GM21360 (cell line): Measurements from ENCODE around the gene BAG2.
A peak's percentile ranks its signal among the peaks of the same experiment; 100 is the strongest.

Source experiments
- ATAC-seq: cut with Tn5 transposase; IDR thresholded peaks from one replicate; pipeline ENCODE4 v1.9.1; 2021; ENCODE audit warnings: mild to moderate bottlenecking, moderate library complexity; ENCODE audit not compliant: unreplicated experiment

Gene BAG2

DNA sequence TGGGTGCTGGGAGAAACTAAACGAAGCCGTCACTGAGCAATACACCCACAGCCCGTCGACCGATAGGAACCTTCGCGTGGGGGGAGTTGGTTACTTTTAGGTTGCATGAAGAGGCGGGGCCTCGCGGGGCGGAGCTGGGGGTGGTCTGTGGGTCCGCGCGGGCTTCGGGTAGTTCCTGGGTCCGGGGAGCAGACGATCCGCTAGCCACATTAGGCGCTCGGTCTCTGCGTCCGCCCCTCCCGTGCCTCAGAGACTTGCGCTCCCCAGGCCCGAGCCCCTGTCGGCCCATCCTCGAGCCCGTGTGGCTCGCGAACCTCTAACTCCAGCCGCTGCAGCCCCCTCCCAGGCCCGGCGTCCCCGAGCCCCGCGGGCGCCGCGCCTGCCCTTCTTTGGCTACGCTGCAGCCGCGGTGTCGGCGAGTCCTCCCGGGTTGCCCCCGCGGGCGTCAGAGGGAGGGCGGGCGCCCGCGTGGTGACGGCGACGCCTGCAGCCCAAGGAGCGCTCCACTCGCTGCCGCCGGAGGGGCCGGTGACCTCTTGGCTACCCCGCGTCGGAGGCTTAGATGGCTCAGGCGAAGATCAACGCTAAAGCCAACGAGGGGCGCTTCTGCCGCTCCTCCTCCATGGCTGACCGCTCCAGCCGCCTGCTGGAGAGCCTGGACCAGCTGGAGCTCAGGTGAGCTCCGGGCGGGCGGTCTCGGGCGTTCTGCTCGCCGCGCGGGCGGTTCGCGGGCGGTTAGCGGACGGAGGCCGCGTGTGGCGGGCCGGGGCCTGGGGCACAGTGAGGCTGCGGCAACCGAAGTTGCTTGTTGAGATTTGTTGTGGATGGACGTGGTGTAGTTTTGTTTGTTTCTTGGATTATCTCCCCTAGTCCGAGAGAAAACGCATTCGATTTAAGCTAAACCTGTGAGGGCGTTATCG lies at the start of gene BAG2:
TSS of gene BAG2 (plus strand) at position 191 of the 920 bp plus-strand sequence. CDS start at position 563, 372 bp downstream.
- peak; percentile 87 for ATAC-seq

DNA sequence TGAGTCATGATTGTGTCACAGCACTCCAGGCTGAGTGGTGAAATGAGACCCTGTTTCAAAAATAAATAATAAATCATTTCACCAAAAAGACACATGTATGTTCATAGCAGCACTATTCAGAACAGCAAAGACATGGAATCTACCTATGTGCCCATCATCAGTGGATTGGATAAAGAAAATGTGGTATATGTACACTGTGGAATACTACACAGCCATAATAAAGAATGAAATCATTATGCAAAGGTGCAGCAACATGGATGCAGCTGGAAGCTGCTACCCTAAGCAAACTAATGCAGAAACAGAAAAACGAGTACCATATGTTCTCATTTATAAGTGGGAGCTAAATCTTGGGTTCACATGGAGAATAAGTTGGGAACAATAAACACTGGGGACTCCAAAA lies 49.0 kb upstream of the BAG2 start:
- no peak for ATAC-seq

DNA sequence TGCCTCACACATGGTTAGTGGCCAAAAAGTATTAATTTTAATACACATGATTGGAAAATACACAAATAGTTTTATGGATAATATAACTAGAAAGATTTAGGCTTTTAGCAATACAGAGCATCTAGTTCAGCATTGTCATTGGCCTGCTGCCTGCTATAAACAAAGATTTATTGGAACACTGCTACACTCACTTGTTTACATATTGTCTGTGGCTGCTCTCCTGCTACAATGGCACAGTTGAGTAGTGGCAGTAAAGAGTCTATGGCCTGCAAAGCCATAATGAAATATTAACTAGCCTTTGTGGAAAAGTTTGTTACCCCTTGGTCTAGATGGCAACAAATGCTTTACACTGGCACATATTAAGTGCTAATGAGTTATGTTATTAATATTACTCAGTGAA lies 44.4 kb upstream of the BAG2 start:
- ATAC-seq = no peak

DNA sequence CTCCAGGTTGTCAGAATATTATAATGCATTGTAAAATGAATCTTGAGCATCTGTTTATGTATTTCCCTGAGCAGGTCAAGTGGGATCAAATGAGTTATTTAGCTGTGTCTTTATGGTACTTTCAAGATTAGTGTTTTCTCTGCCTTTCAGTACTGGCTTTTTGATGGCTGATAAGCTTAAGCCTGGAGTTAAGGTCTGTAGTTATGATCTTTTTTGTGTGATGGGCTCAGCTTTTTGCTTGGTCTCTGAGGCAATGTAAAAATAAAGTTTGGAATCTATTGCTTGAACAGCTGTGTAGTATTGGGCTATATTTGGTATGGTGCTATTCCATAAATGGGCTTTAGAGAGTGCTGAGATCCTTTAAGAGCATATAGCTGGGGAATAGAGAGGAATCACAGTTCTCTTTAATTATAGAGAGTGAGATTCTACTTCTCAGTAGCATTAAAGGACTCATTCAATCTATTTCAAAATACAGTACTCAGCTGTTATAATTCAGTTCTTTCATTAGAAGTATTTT lies 41.4 kb upstream of the BAG2 start:
- ATAC-seq = no peak

DNA sequence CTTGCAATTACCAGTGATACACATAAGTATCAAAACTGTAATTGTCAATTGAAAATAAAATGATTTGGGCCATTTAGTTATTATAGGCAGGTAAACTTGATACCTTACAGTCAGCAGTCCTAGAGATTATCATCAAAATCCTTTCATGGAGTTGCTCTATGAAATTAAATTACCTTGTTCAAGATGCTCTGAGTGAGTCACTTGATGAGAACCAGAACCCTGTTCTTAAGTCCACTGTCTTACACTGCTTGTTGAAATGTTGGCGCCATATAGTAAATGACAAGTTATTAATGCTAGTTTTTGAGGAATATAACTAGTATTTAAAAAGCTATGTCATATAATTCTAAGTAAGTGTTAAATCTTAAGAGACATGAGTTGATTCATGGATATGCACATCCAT lies 37.2 kb upstream of the BAG2 start:
- ATAC-seq = no peak

DNA sequence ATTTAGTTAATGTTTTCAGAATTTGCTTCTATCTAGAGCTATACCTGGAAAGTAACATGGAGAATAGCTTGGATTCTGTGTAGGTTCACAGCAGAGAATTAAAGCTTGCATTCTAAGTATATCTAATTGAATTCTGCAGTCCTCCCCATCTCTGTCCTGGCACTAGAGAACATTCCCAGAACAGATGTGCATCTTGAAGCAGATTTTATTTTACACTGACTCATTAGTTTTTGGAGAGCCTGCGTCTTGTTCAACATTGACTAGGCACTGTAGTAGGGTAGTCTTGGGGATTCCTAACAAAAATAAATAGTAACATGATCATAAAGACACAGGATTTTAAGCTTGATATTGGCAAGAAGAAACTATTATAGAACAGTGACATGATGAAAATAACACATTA lies 36.2 kb upstream of the BAG2 start:
- ATAC-seq = no peak

DNA sequence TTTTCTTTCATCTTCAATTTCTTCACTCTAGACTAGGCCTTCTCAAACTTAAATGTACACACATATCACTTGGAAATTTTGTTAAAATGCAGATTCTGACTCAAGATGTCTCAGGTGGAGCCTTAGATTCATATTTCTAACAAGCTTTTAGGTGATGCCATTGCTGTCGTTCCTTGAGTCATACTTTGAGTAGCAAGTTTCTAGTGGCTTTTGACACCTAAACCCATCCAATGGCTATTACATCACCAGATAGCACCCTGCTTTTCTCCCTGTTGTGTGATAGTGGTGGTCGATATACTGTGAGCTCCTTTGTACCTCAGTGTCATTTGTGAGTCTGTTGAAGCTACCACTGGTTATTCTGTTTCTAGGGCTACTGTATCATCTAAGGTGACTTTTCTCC lies 34.8 kb upstream of the BAG2 start:
- ATAC-seq = no peak

DNA sequence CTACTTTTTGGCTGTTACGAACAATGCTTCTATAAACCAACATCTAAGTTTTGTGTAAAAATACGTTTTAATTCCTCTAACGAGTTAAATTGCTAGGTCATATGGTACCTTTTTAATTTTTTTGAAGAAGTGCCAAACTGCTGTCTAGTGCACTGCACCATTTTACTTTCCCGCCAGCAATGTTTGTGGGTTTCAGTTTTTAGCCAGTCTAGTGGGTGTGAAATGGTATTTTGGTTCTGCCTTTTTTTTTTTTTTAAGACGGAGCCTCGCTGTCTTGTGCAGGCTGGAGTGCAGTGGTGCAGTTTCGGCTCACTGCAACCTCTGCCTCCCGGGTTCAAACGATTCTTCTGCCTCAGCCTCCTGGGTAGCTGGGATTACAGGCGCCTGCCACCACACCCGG lies 34.1 kb upstream of the BAG2 start:
- ATAC-seq = no peak

DNA sequence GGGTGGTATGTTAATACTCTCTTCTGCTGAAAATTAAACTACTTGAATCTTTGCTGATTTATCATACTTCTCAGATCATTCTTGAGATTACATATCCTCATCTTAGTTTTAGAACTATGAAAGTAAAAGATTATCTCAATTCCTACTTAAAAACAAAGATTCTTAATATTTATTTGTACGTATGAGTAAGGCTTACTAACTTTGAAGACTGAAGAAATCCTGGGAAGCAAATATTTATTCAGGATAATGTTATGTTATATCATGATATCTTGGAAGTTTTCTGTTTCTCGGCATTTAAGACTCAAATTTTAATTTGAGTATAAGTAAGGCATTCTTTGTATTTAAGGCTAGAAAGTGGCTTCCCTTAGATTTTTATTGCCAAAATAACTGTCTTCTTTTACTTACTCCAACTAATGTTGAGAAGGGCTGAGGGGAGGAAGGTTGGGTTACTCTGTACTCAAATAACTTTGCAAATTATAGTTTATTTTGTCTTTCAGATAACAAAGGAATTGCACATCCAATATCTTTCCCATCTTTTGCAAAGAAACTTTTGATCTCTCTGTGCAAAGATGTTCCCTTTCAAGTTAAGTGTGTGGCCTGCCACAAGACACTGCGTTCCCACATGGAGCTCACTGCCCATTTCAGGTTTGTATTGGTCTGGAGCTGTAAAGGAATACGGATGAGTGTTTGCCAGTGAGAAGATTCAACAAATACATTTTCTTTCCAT lies 30.5 kb upstream of the BAG2 start:
- no peak for ATAC-seq

DNA sequence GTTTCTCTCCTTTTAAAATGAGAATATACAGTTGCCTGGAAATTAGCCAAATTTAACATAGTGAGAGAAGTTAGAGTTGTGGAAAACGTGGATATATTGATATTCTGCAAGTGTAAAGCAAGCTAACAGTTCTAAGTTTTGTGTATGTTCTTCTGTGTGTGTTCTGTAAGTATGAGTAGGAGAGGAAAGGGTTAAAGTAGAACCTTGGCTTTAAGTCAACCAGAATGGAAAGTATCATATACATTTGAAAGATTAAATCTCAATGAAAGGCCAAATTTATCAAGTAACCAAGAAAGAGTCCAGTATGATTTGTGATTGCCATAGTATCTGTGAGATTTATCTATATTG lies 30.0 kb upstream of the BAG2 start:
- ATAC-seq = no peak

DNA sequence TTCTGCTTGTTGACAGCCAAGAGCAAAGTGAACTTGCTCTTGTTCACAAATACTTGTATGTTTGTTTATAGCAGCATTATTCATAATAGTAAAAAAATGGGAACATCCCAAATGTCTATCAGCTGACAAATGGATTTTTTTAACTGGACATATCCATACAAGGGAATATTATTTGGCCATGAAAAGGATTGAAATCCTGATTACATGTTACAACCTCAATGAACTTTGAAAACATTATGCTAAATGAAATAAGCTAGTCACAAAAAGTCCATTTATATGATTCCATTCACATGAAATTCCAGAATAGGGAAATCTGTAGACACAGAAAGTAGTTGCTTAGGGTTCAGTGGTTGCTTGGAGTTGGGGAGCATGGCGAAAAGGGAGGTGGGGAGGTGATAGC lies 28.4 kb upstream of the BAG2 start:
- no peak for ATAC-seq

DNA sequence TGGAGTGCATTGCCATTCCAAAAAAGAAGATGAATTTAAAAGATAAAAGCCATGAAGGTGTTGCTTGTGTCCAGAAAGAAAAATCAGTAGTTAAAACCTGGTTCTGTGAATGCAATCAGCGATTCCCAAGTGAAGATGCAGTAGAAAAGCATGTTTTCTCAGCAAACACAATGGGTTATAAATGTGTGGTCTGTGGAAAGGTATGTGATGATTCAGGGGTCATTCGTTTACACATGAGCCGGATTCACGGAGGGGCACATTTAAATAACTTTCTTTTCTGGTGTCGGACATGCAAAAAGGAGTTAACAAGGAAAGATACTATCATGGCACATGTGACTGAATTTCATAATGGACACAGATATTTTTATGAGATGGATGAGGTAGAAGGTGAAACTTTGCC lies 24.7 kb upstream of the BAG2 start:
- no peak for ATAC-seq

DNA sequence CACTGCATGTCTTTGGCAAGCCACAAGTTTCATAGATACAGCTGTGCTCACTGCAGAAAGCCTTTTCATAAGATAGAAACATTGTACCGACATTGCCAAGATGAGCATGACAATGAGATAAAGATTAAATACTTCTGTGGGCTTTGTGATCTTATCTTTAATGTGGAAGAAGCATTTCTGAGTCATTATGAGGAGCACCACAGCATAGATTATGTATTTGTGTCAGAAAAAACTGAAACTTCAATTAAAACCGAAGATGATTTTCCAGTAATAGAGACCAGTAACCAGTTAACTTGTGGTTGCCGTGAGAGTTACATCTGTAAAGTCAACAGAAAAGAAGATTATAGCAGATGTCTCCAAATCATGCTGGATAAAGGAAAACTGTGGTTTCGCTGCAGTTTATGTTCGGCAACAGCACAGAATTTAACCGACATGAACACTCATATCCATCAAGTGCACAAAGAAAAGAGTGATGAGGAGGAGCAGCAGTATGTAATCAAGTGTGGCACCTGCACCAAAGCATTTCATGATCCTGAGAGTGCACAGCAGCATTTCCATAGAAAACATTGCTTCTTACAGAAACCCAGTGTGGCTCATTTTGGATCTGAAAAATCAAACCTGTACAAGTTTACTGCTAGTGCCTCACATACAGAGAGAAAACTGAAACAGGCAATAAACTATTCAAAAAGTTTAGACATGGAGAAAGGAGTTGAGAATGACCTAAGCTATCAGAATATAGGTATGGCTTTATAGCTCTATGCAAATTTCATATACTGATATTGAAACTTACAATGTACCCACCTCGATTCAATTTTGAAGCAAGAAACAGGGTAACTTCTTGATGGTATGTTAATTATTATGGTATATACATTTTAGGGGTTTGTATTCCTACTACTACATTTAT lies 23.9 kb upstream of the BAG2 start:
- ATAC-seq = no peak

DNA sequence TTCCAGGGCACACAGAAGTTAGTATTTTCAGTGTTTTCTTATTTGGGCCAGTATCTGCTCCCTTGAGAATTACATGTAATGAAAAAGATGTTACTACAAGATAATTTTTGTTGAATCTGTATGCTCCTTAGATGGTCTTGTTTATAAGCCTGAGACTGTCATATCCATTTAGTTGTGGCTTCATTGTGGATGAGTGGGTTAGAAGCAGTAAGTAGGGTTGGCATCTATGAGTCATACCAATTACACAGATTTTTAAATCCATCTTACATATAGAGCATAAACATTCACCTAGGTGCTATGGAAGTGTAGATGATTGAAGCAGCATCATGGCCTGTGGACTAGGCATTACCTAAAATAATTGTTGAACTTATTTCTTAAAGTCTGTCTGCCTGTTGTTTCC lies 13.5 kb upstream of the BAG2 start:
- ATAC-seq = no peak

DNA sequence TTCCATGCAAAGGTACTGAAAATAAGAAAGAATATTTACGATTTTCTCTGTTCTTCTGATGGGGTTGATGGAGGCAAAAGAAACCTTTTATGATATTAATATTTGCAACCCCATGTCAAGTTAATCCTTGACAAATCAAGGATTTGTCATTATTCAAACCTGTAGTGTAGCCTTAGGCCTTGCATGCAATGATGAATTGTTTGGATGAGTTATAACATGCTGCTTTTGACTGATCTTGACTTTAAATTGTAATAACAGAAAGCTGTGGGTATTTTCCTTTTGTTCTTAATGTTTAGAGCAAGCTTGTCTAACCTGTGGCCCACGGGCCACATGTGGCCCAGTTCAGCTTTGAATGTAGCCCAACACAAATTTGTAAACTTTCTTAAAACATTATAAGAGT lies 13.0 kb upstream of the BAG2 start:
- no peak for ATAC-seq

DNA sequence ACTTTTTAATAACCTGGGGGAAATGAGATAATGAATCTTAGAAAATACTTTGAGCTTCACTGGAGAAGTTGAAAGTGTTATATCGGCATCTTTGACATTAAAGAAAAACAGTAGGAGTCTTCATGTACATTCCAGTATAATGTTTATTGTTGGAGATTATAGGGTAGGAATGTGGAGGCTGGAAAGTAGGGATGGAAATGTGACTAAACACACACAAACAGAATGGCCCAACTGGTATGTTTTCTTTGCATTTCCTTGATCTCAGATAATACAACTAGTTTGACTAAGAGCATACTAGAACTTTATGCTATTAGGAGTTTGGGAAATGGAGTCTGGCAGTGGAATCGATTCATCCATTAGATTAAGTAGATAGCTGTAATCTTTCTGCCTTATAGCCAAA lies 10.1 kb upstream of the BAG2 start:
- no peak for ATAC-seq

DNA sequence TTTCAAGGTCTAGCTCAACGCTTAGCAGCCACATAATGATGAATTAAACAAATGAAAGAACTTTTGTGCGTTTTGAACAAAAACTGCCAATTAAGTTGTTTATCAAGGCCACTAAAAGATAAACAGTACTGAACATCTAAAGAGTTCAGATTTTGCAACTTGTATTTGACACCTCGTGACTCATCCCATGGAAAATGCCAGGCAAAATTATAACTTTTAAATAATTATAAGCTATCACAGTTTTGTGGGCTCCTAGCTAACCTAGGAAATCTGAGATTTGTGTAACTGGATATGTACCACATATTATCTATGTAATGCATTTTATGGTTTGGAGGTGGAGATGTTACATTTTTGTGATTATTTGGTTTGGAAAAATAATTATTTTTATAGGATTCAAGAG lies 9.6 kb upstream of the BAG2 start:
- ATAC-seq = no peak

DNA sequence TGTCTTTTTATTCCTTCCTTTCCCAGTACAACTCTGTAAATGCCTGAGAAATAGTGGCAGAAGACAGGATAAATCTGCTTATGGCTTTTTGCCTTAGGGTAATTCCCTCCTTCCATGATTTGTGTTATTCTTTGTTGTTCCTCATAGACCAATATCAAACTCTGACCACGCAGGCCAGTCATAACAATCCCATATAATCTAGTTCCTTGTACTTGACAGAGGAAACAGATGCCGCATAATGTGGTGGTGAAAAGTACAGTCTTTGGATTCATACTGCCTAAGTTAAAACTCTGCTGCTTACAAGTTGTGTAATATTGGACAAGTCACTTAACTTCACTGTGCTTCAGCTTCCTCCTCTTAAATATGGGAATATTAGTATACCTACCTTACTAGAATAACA lies 8.2 kb upstream of the BAG2 start:
- no peak for ATAC-seq

DNA sequence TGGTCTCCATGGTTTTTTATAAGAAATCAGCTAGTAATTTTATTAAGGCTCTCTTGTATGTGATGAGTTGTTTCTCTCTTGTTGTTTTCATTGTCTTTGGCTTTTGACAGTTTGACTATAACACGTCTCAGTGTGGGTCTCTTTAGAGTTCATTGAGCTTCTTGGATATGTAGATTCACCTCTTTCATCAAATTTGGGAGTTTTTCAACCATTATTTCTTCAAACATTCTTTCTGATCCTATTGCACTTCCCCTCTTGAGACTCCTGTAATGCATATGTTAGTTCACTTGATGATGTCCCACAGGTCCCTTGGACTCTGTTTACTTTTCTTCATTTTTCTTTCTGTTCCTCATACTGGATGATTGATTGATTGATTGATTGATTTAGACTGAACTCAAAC lies 7.0 kb upstream of the BAG2 start:
- ATAC-seq = no peak

DNA sequence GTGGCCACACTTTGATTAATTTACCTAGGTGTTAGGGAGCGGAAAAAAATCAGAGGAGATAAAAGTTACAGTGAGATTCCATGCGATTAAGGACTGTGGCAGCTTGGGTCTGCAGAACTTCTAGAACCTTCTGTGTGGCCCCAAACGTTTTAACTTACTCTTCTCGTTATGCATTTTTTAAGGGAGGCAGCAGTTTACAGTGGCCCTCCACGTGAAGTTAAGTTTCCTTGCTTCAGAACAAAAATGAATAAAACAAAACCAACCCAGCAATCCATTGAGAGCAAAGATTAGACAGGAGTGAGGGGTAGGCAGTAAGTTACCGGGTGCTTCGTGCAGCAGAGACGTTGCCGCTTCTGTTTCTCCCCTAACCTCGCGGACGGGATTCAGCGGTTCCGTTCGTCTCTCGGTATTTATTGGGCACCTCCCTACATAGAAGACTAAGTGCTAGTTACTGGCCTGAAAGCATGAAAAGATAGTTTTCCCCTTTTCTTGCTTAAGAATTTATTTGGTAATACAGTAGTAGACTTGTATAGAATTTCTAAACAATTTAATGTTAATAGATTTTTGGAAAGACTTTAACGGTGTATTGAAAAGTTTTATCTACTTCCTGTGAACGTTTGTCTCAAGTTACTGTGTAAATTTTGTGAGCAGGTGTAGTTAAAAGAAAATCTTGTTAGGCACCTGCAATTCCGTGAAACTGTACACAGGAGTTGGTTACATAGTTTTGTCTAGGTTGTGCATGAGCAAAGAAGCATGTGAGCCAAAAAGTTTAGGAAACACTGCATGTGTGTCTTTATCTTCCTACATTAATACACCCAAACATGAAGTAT lies 1.1 kb downstream of the BAG2 start:
- no peak for ATAC-seq
